Dendritic cell treated with granulocyte-macrophage colony-stimulating factor and Interleukin-4, amounts not matched to agents 40 ng/mL and 50 ng/mL, for 4 days (primary cell): ENCODE results near the gene RTL9.
A peak's percentile ranks its signal among the peaks of the same experiment; 100 is the strongest.

Source experiments
- H3K27ac Mint-ChIP-seq: one replicate; pipeline ENCODE4 v1.8.0; 2022; ENCODE audit warnings: mild to moderate bottlenecking, mixed read lengths
- H3K27me3 Mint-ChIP-seq: one replicate; pipeline ENCODE4 v1.8.0; 2022; ENCODE audit warnings: mild to moderate bottlenecking, mixed read lengths
- H3K36me3 Mint-ChIP-seq: one replicate; pipeline ENCODE4 v1.8.0; 2022; ENCODE audit warnings: low read depth, mixed read lengths
- H3K4me1 Mint-ChIP-seq: one replicate; pipeline ENCODE4 v1.8.0; 2022; ENCODE audit warnings: low read depth, mixed read lengths
- H3K4me3 Mint-ChIP-seq: one replicate; pipeline ENCODE4 v1.8.0; 2022; ENCODE audit warnings: mild to moderate bottlenecking, moderate library complexity, mixed read lengths
- H3K9me3 Mint-ChIP-seq: one replicate; pipeline ENCODE4 v1.8.0; 2022; ENCODE audit warnings: mixed read lengths
- intact Hi-C: fragments of 100-400 bp; cut with micrococcal nuclease; formaldehyde crosslinking; loops from one replicate; pipeline ENCODE4 v1.15.0; 2022

RTL9 gene

GRCh38 chrX:110358548-110358947, at the start of gene RTL9:
Gene RTL9 (plus strand): TSS chrX:110358848. CDS start chrX:110450618, 91,770 bp downstream.
- H3K4me3 Mint-ChIP-seq, result no peak within 1 kb of the TSS
- H3K4me1 Mint-ChIP-seq, result no peaks in the 10 kb centered on the region
- intact Hi-C loops, result no loop called here
- no peak within 1 kb of the TSS for H3K27ac Mint-ChIP-seq
- H3K27me3 Mint-ChIP-seq, result no peaks in the 10 kb centered on the region
- no peaks in the 10 kb centered on the region for H3K36me3 Mint-ChIP-seq
- H3K9me3 Mint-ChIP-seq, result no peaks in the 10 kb centered on the region

- Mint-ChIP-seq H3K27me3 (no peaks in the 10 kb centered on the region), H3K4me1 (peaks cover 11% of the 10 kb centered on the region), H3K9me3 (no peaks in the 10 kb centered on the region), H3K36me3 (no peaks in the 10 kb centered on the region), H3K4me3 (no peak overlapping the region), H3K27ac (peak overlapping the region; percentile 68)
- intact Hi-C loops, result no loop called here
These were observed 48.5 kb upstream of the RTL9 start for GRCh38 chrX:110310000-110310790.

- Mint-ChIP-seq H3K9me3 (no peaks in the 10 kb centered on the region), H3K27ac (peak overlapping the region; percentile 68), H3K27me3 (no peaks in the 10 kb centered on the region), H3K36me3 (no peaks in the 10 kb centered on the region), H3K4me1 (peaks cover 11% of the 10 kb centered on the region), H3K4me3 (no peak overlapping the region)
- intact Hi-C loops, result no loop called here
These were observed 47.8 kb upstream of the RTL9 start for GRCh38 chrX:110310896-110311295.

- Mint-ChIP-seq H3K36me3 (no peaks in the 10 kb centered on the region), H3K27ac (peak overlapping the region; percentile 68), H3K4me1 (peaks cover 11% of the 10 kb centered on the region), H3K9me3 (no peaks in the 10 kb centered on the region), H3K4me3 (no peak overlapping the region), H3K27me3 (no peaks in the 10 kb centered on the region)
- intact Hi-C loops, result no loop called here
These were observed 47.0 kb upstream of the RTL9 start for GRCh38 chrX:110311437-110312230.

- peaks cover 17% of the 10 kb centered on the region for H3K36me3 Mint-ChIP-seq
- intact Hi-C loops, result loop anchor here (5.0 kb wide), 1 partner anchor 92 kb away; no protein-coding TSS in a partner anchor
- H3K9me3 Mint-ChIP-seq, result no peaks in the 10 kb centered on the region
- peaks cover 5% of the 10 kb centered on the region for H3K4me1 Mint-ChIP-seq
- peaks cover 1% of the 10 kb centered on the region for H3K27me3 Mint-ChIP-seq
- H3K4me3 Mint-ChIP-seq, result no peak overlapping the region
- H3K27ac Mint-ChIP-seq, result no peak overlapping the region
These were observed 43.1 kb upstream of the RTL9 start for GRCh38 chrX:110315551-110315950.

- intact Hi-C loops, result loop anchor here (5.0 kb wide), 1 partner anchor 91 kb away; no protein-coding TSS in a partner anchor
- peaks cover 1% of the 10 kb centered on the region for H3K27me3 Mint-ChIP-seq
- peaks cover 17% of the 10 kb centered on the region for H3K36me3 Mint-ChIP-seq
- H3K4me1 Mint-ChIP-seq, result no peaks in the 10 kb centered on the region
- no peaks in the 10 kb centered on the region for H3K9me3 Mint-ChIP-seq
- H3K4me3 Mint-ChIP-seq, result peak overlapping the region; percentile 97
- H3K27ac Mint-ChIP-seq, result peak overlapping the region; percentile 95
These were observed 42.1 kb upstream of the RTL9 start for GRCh38 chrX:110316351-110317060.

- H3K4me3 Mint-ChIP-seq, result peak overlapping the region; percentile 97
These were observed 41.4 kb upstream of the RTL9 start for GRCh38 chrX:110317061-110317819.

GRCh38 chrX:110317820-110318663, 40.6 kb upstream of the RTL9 start, which contains the start of gene AMMECR1:
Gene AMMECR1 (minus strand): TSS chrX:110318085. CDS start chrX:110318071, 14 bp downstream.
- Mint-ChIP-seq H3K9me3 (no peaks in the 10 kb centered on the region), H3K36me3 (peaks cover 17% of the 10 kb centered on the region), H3K27ac (peak within 1 kb of the TSS; percentile 95), H3K4me1 (no peaks in the 10 kb centered on the region), H3K27me3 (peaks cover 1% of the 10 kb centered on the region), H3K4me3 (peak within 1 kb of the TSS; percentile 97)
- intact Hi-C loops, result loop anchor here (5.0 kb wide), 1 partner anchor 89 kb away; no protein-coding TSS in a partner anchor

More at GRCh38 chrX:110317061-110317819, 41.4 kb upstream of the RTL9 start:
- no peaks in the 10 kb centered on the region for H3K9me3 Mint-ChIP-seq
- H3K4me1 Mint-ChIP-seq, result no peaks in the 10 kb centered on the region
- peaks cover 1% of the 10 kb centered on the region for H3K27me3 Mint-ChIP-seq
- intact Hi-C loops, result loop anchor here (5.0 kb wide), 1 partner anchor 90 kb away; no protein-coding TSS in a partner anchor
- peak overlapping the region; percentile 95 for H3K27ac Mint-ChIP-seq
- peaks cover 17% of the 10 kb centered on the region for H3K36me3 Mint-ChIP-seq

GRCh38 chrX:110318664-110318968, 40.0 kb upstream of the RTL9 start:
- Mint-ChIP-seq H3K27me3 (peaks cover 1% of the 10 kb centered on the region), H3K4me3 (peak overlapping the region; percentile 97), H3K4me1 (no peaks in the 10 kb centered on the region), H3K36me3 (peaks cover 17% of the 10 kb centered on the region), H3K9me3 (no peaks in the 10 kb centered on the region), H3K27ac (peak overlapping the region; percentile 95)
- intact Hi-C loops, result loop anchor here (5.0 kb wide), 1 partner anchor 89 kb away; no protein-coding TSS in a partner anchor

- Mint-ChIP-seq H3K9me3 (no peaks in the 10 kb centered on the region), H3K4me3 (no peak overlapping the region), H3K27ac (no peak overlapping the region), H3K4me1 (no peaks in the 10 kb centered on the region), H3K36me3 (peaks cover 17% of the 10 kb centered on the region), H3K27me3 (peaks cover 1% of the 10 kb centered on the region)
- intact Hi-C loops, result no loop called here
These were observed 38.2 kb upstream of the RTL9 start for GRCh38 chrX:110320381-110320987.

GRCh38 chrX:110321081-110321480, 37.6 kb upstream of the RTL9 start:
- intact Hi-C loops, result no loop called here
- Mint-ChIP-seq H3K4me1 (no peaks in the 10 kb centered on the region), H3K27me3 (peaks cover 1% of the 10 kb centered on the region), H3K27ac (no peak overlapping the region), H3K36me3 (peaks cover 17% of the 10 kb centered on the region), H3K9me3 (no peaks in the 10 kb centered on the region), H3K4me3 (no peak overlapping the region)

- Mint-ChIP-seq H3K4me3 (no peak overlapping the region), H3K27ac (no peak overlapping the region), H3K9me3 (no peaks in the 10 kb centered on the region), H3K4me1 (no peaks in the 10 kb centered on the region), H3K27me3 (peaks cover 1% of the 10 kb centered on the region), H3K36me3 (peaks cover 17% of the 10 kb centered on the region)
- intact Hi-C loops, result no loop called here
These were observed 37.0 kb upstream of the RTL9 start for GRCh38 chrX:110321670-110322069.
